Measurements from ENCODE around the gene KIR2DL1. TPM values are rescaled to one million over a fixed set of nuclear protein-coding genes. Genes with fewer than 3 reads are reported as not detected.
"Not testable (repeated sequence)": the region's sequence is repeated elsewhere in the genome, so short reads cannot be mapped to it uniquely, and the experiment has no call there.

Gene KIR2DL1
- not detected for total RNA-seq
- polyA plus RNA-seq (2013, experiment 1 of 2), result not detected
- polyA plus RNA-seq (2013, experiment 2 of 2), result not detected
- long read RNA-seq, experiment 1, result 0 reads
- long read RNA-seq, experiment 2, result 0 reads
- long read RNA-seq, experiment 3, result 0 reads
- long read RNA-seq, experiment 4, result 0 reads

DNA sequence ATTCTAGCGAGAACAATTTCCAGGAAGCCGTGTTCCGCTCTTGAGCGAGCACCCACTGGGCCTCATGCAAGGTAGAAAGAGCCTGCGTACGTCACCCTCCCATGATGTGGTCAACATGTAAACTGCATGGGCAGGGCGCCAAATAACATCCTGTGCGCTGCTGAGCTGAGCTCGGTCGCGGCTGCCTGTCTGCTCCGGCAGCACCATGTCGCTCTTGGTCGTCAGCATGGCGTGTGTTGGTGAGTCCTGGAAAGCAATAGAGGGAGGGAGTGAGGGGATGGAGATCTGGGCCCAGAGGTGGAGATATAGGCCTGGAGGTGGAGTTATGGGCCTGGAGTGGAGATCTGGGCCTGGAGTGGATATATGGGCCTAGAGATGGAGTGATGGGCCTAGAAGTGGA is at the start of gene KIR2DL1:
KIR2DL1 (plus strand) TSS at position 148 of the 400 bp plus-strand sequence; CDS start at position 206, 58 bp downstream.
- WGBS, 2 experiments (ENCODE audit: insufficient coverage in 1 of 2, insufficient read length in 1 of 2), result 88 to 91% methylated on average over 4 to 15 of the region's 15 CpGs
- H3K4me3 ChIP-seq (ENCODE audit: low read length); H3K9me3 ChIP-seq (ENCODE audit: control insufficient read depth, low read length); H3K4me1 Mint-ChIP-seq; H3K27me3 ChIP-seq (ENCODE audit: control insufficient read depth, insufficient read depth, low read length, poor library complexity, severe bottlenecking); H3K27me3 Mint-ChIP-seq (ENCODE audit: insufficient read depth); H3K27ac ChIP-seq (ENCODE audit: low read depth, low read length); DNase-seq; H3K36me3 ChIP-seq (ENCODE audit: control insufficient read depth, insufficient read depth, low read length); H3K4me1 ChIP-seq (ENCODE audit: control insufficient read depth, insufficient read depth, low read length); H3K4me3 Mint-ChIP-seq; H3K9ac ChIP-seq (ENCODE audit: extremely low read depth, low read length, poor library complexity, severe bottlenecking); H3K27ac Mint-ChIP-seq; H3K36me3 Mint-ChIP-seq (ENCODE audit: low read depth): not testable (repeated sequence)
- peaks cover 94% of the 10 kb centered on the region for H3K9me3 Mint-ChIP-seq

DNA sequence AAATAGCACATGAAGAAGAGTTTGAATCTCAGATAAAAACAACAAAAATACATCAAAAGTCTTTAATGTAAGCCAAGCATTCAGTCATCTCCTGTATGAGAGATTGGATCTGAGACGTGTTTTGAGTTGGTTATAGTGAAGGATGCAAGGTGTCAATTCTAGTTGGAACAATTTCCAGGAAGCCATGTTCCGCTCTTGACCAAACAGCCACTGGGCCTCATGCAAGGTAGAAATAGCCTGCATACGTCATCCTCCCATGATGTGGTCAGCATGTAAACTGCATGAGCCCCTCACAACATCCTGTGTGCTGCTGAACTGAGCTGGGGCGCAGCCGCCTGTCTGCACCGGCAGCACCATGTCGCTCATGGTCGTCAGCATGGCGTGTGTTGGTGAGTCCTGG is 45.5 kb upstream of the KIR2DL1 start, which contains the start of gene KIR3DL3:
KIR3DL3 (plus strand) TSS at position 301 of the 400 bp plus-strand sequence; CDS start at position 356, 55 bp downstream.
- no peaks in the 10 kb centered on the region for H3K4me1 ChIP-seq (ENCODE audit: control insufficient read depth, insufficient read depth, low read length)
- no peak within 1 kb of the TSS for H3K9ac ChIP-seq (ENCODE audit: extremely low read depth, low read length, poor library complexity, severe bottlenecking)
- TF ChIP-seq, protein P1, sequence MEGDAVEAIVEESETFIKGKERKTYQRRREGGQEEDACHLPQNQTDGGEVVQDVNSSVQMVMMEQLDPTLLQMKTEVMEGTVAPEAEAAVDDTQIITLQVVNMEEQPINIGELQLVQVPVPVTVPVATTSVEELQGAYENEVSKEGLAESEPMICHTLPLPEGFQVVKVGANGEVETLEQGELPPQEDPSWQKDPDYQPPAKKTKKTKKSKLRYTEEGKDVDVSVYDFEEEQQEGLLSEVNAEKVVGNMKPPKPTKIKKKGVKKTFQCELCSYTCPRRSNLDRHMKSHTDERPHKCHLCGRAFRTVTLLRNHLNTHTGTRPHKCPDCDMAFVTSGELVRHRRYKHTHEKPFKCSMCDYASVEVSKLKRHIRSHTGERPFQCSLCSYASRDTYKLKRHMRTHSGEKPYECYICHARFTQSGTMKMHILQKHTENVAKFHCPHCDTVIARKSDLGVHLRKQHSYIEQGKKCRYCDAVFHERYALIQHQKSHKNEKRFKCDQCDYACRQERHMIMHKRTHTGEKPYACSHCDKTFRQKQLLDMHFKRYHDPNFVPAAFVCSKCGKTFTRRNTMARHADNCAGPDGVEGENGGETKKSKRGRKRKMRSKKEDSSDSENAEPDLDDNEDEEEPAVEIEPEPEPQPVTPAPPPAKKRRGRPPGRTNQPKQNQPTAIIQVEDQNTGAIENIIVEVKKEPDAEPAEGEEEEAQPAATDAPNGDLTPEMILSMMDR (conservative IDR thresholded peaks at IDR 0.05), result no peak
- Mint-ChIP-seq H3K27me3 (ENCODE audit: insufficient read depth) (no peaks in the 10 kb centered on the region), H3K27ac (no peak within 1 kb of the TSS), H3K4me1 (no peaks in the 10 kb centered on the region), H3K4me3 (no peak within 1 kb of the TSS), H3K36me3 (ENCODE audit: low read depth) (no peaks in the 10 kb centered on the region), H3K9me3 (peaks cover 95% of the 10 kb centered on the region)
- H3K9me3 ChIP-seq (ENCODE audit: control insufficient read depth, low read length), result peaks cover 57% of the 10 kb centered on the region
- H3K27ac ChIP-seq (ENCODE audit: low read depth, low read length), result no peak within 1 kb of the TSS
- no peak for DNase-seq
- H3K27me3 ChIP-seq (ENCODE audit: control insufficient read depth, insufficient read depth, low read length, poor library complexity, severe bottlenecking), result no peaks in the 10 kb centered on the region
- no peaks in the 10 kb centered on the region for H3K36me3 ChIP-seq (ENCODE audit: control insufficient read depth, insufficient read depth, low read length)
- no peak within 1 kb of the TSS for H3K4me3 ChIP-seq (ENCODE audit: low read length)
- WGBS, 2 experiments (ENCODE audit: insufficient coverage in 1 of 2, insufficient read length in 1 of 2), result 78 to 83% methylated on average over 8 to 9 of the region's 9 CpGs

DNA sequence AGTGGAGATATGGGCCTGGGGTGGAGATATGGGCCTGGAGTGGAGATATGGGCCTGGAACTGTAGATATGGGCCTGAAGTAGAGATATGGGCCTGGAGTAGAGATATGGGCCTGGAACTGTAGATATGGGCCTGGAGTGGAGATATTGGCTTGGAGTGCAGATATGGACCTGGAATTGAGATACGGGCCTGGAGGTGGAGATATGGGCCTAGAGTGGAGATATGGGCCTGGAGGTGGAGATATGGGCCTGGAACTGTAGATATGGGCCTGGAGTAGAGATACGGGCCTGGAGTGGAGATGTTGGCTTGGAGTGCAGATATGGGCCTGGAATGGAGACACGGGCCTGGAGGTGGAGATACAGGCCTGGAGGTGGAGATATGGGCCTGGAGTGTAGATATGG is 44.9 kb upstream of the KIR2DL1 start:
- no peaks in the 10 kb centered on the region for H3K36me3 Mint-ChIP-seq (ENCODE audit: low read depth)
- H3K4me3 Mint-ChIP-seq, result no peak overlapping the region
- no peaks in the 10 kb centered on the region for H3K27me3 ChIP-seq (ENCODE audit: control insufficient read depth, insufficient read depth, low read length, poor library complexity, severe bottlenecking)
- H3K9ac ChIP-seq (ENCODE audit: extremely low read depth, low read length, poor library complexity, severe bottlenecking), result no peak overlapping the region
- H3K4me3 ChIP-seq (ENCODE audit: low read length), result no peak overlapping the region
- no peaks in the 10 kb centered on the region for H3K4me1 ChIP-seq (ENCODE audit: control insufficient read depth, insufficient read depth, low read length)
- no peaks in the 10 kb centered on the region for H3K36me3 ChIP-seq (ENCODE audit: control insufficient read depth, insufficient read depth, low read length)
- no peaks in the 10 kb centered on the region for H3K4me1 Mint-ChIP-seq
- WGBS, 2 experiments (ENCODE audit: insufficient coverage in 1 of 2, insufficient read length in 1 of 2), result 71 to 100% methylated on average over 1 to 3 of the region's 3 CpGs
- H3K27ac ChIP-seq (ENCODE audit: low read depth, low read length), result no peak overlapping the region
- H3K9me3 Mint-ChIP-seq, result peaks cover 95% of the 10 kb centered on the region
- TF ChIP-seq, protein P1 (conservative IDR thresholded peaks at IDR 0.05), result no peak
- DNase-seq, result no peak
- H3K27ac Mint-ChIP-seq, result no peak overlapping the region
- no peaks in the 10 kb centered on the region for H3K27me3 Mint-ChIP-seq (ENCODE audit: insufficient read depth)
- peaks cover 59% of the 10 kb centered on the region for H3K9me3 ChIP-seq (ENCODE audit: control insufficient read depth, low read length)

DNA sequence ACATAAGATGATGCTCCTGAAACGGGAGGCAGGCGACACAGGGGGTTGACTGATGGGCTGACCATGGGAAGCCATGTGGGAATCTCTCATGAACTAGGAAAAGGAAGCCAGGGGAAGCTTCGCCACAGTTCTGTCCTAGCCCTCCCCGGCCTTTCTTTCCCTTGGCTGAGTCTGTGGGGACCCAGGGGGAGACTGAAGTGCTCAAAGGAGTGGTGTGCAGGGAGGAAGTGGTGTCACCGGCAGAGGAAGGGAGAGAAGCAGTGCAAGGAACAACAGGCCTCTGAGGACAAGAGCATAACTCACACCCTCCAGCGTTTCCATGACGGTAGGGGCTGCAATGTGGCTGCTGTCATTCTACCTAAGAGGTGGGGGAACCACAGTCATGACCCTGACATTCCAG is 44.3 kb upstream of the KIR2DL1 start:
- no peak overlapping the region for H3K4me3 ChIP-seq (ENCODE audit: low read length)
- no peaks in the 10 kb centered on the region for H3K4me1 ChIP-seq (ENCODE audit: control insufficient read depth, insufficient read depth, low read length)
- Mint-ChIP-seq H3K27me3 (ENCODE audit: insufficient read depth) (no peaks in the 10 kb centered on the region), H3K27ac (no peak overlapping the region), H3K9me3 (peaks cover 94% of the 10 kb centered on the region), H3K36me3 (ENCODE audit: low read depth) (no peaks in the 10 kb centered on the region), H3K4me3 (no peak overlapping the region), H3K4me1 (no peaks in the 10 kb centered on the region)
- H3K27me3 ChIP-seq (ENCODE audit: control insufficient read depth, insufficient read depth, low read length, poor library complexity, severe bottlenecking), result no peaks in the 10 kb centered on the region
- TF ChIP-seq, protein P1 (conservative IDR thresholded peaks at IDR 0.05), result no peak
- no peak overlapping the region for H3K27ac ChIP-seq (ENCODE audit: low read depth, low read length)
- no peak overlapping the region for H3K9ac ChIP-seq (ENCODE audit: extremely low read depth, low read length, poor library complexity, severe bottlenecking)
- H3K36me3 ChIP-seq (ENCODE audit: control insufficient read depth, insufficient read depth, low read length), result no peaks in the 10 kb centered on the region
- DNase-seq, result no peak
- H3K9me3 ChIP-seq (ENCODE audit: control insufficient read depth, low read length), result peaks cover 59% of the 10 kb centered on the region
- 62 to 71% methylated on average over 5 to 7 of the region's 7 CpGs for WGBS, 2 experiments (ENCODE audit: insufficient coverage in 1 of 2, insufficient read length in 1 of 2)

All from endodermal cell (in vitro differentiated cells).